DND-41 (cell line): ENCODE data around the gene GPRC5A.

ENCODE experiments used
- CTCF ChIP-seq: IDR thresholded peaks from 2 replicates; pipeline ENCODE4 v1.5.1; 2012; ENCODE audit warnings: borderline replicate concordance, low read length, moderate library complexity, mild to moderate bottlenecking; ENCODE audit not compliant: poor library complexity, severe bottlenecking; ENCODE audit errors: extremely low read depth
- EZH2 ChIP-seq: IDR thresholded peaks from 3 replicates; pipeline ENCODE4 v1.6.1; 2012; ENCODE audit warnings: borderline replicate concordance, low read depth, mild to moderate bottlenecking, moderate library complexity, low read length, inconsistent platforms; ENCODE audit not compliant: severe bottlenecking

- TF ChIP-seq CTCF, result no peak
- no peak for TF ChIP-seq EZH2
Observed at GRCh38 chr12:12853435-12853834, 37.9 kb upstream of the GPRC5A start.
